NCI-H748 (cell line): ENCODE measurements around the gene NPHP1.
"Not testable (repeated sequence)": the region's sequence is repeated elsewhere in the genome, so short reads cannot be mapped to it uniquely, and the experiment has no call there.

ENCODE experiments used
- DNase-seq: peaks from one replicate; lab custom pipeline; 2025; ENCODE audit not compliant: unreplicated experiment; lab: John Stamatoyannopoulos, UW

The NPHP1 gene

DNA sequence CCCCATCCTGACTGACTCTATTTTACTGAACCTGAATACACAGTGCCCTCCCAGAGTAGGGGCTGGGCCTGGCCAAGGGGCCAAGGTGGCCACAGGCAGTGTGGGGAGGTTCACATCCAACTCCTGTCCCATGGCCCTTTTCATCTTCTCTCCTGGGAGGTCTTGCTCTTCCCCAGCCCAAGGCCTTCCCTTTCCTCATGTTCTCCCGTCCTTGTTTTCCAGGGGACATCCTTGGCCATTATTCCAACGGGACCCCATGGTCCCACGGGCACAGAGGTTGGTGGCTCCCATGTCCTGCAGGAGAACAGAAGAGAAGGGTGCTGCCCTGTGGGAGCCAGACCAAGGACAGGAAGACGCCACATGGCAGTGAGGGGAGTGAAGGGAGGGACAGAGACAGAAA, 99.6 kb downstream of the NPHP1 start:
- no peak for DNase-seq

- DNase-seq: peak; percentile 88
These were observed 100.6 kb downstream of the NPHP1 start for GRCh38 chr2:110104025-110104771.

DNA sequence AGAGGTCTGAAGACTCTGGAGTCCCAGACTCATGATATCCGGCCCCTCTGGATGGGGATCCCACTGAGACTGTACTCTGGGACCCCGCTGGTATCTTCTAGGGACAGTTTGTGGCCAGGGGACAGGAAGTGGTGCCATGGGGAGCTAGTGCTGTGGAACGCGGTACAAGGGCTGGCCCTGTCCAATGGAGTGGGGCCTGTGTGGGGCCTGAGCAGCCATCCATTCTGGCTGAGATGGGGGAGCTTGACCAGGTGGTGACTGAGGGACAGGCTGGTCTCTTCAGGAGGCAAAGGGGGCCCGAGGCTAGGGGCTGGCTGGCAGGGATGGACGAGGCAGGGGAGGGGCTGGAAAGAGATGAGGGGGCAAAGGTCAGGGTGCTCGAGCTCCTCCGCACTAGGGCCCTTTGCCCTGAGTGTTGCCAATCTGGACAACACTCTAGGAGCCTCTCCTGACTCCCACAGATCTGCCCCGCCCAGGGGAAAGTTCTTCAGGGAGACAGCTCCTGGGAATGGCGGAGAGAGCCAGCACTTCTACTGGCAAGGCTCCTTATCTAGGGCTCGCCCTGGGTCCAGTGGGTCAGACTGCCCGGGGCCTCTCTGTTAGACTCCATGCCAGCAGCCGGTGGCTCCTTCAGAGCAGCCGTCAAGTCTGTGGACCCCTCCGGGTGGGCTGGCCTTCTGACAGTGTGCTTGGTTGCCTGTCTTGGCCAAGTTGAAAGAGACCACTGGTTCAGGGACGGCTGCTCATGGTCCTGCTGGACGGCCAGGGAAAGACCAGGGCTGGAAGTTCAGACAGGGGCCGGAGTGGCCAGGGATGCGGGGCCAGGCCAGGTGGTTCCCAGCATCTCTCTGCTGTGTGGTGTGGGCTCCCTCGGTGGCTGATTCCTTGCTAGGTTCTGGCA, 101.5 kb downstream of the NPHP1 start:
- no peak for DNase-seq

GRCh38 chr2:110101901-110102803, 102.7 kb downstream of the NPHP1 start:
- no peak for DNase-seq

GRCh38 chr2:110101280-110101844, 103.5 kb downstream of the NPHP1 start:
- peak; percentile 89 for DNase-seq

- not testable (repeated sequence) for DNase-seq
These were observed 103.9 kb downstream of the NPHP1 start for GRCh38 chr2:110100880-110101279.

- DNase-seq: no peak
These were observed 104.3 kb downstream of the NPHP1 start for GRCh38 chr2:110100480-110100879.

DNA sequence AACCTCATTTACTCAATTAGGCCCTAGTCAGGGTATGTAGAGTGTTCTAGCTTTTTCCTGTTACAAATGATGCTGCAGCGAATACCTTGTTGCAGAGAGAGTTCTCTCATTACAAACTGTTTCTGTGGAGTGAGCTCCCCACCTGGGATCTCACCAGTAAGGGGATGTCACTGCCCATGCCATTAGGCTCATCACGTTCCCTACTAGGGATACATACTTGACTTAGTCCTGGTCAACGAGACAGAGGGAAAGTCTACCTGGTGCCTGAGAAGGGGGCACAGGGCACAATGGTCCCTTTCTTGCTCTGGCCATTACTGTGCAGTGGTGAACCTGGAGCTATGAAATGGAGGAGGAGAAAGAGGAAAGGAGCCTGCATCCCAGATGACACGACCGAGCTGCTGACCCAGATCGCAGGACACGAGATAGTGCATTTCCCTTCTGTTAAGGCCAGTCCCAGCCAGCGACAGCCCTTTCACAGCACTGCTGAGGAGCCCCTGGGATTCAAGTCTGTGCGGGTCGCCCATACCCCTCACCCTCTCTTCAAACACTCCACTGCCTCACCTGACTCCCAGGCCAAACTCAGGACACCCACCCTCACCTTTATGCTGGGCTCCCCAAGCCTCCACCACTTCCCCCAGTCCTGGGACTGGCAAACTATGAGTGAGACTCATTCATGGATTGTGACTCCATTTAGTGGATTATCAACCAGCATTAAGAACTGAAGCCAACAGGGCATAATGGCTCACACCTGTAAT, 105.2 kb downstream of the NPHP1 start:
- no peak for DNase-seq

DNA sequence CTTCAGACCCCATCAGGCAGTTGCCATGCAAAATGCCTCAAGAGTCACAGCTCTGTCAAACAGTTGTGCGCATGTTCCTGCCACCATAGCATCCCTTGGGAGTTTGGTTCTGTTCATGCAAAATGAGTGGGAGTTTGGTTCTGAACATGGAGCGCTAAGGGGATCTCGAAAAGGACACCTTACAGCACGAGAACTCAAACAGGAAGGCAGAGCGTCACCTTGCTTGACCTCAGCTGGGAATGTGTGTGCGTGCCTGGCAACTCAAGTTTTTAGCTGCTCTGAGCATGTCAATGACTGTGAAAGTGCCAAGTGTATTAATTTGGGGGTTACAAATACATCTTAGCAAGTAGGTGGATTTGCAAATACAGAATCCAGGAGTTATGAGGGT, 105.8 kb downstream of the NPHP1 start:
- DNase-seq: no peak

GRCh38 chr2:110097506-110098220, 107.2 kb downstream of the NPHP1 start:
- no peak for DNase-seq

DNA sequence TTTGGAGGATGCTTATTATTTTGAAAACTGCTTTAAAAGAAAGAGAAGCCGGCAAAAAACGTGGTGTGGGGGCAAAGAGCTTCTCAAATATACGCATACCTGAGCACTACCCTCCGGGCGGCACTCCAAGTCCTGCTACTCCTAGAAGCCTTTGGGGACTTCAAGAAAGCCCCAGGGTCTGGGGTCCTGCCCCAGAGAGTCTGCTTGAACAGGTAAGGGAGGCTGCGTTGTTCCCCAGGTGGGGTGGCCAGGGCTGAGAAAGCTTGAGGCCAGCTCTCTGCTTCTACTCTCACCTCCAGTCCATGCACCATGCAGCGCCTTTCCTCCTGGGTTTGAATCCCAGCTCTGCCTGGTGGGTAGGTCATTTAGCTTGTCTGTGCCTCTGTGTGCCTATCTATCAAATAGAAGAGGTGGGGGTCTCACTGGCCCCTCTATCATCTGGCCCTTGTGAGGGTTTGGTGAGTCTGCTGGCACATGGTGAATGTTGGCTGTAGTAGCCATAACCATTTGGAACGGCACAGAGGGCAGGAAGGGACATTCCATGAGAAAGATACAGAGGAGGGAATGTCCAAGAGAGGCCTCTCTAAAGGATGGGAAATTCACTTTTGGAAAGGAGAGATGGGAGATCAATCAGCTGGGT, 108.7 kb downstream of the NPHP1 start:
- DNase-seq: no peak

DNA sequence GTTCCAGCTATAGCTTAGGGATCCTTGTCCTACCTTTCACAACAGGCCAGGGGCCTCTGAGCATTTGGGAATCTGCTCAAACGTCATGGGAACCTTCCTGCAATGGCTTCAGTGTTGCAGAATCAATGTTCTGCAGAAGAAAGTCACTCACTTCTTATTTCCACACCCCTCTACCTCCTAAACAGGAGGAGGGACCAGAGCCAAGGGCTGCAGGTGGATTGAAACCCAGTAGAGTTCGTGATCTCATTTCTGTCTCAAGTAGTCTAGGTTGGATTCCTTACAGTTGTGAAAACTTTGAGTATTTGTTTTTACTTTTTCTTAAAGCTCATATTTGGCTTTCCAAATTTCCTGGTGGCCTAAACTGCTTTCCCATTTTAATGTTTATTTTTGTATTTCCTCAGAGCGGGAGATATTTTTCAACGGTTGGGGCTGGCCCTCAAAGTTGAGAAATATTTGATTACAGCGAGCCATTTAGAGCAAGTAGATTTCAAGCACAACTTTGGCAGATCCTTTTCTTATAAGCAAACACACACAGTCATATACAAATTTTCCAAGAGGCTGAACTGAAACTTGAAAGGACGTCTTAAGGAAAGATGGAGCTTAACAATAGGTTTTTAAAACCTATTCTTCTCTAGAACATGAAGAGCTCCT, 109.8 kb downstream of the NPHP1 start:
- DNase-seq: not testable (repeated sequence)

DNA sequence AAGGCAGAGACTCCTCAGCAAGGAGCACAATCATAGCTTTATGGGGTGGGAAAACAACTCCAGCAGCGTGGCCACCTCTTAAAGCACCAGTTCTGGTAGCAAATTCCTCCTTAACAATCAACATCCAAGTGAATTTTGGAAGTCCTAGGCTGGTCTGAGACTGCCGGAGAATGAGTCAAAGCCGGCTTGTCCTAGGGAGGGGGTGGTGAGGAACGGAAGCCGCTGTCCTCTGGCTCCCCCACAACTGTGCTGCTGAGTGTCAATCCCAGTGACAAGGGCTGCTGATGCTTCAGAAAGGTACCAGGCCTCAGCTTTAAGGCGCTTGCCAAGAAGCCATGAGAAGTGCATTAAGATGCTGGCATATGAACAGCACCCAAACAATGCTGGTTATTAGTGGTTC, 110.9 kb downstream of the NPHP1 start:
- not testable (repeated sequence) for DNase-seq

GRCh38 chr2:110090164-110090563, 114.6 kb downstream of the NPHP1 start:
- not testable (repeated sequence) for DNase-seq

DNA sequence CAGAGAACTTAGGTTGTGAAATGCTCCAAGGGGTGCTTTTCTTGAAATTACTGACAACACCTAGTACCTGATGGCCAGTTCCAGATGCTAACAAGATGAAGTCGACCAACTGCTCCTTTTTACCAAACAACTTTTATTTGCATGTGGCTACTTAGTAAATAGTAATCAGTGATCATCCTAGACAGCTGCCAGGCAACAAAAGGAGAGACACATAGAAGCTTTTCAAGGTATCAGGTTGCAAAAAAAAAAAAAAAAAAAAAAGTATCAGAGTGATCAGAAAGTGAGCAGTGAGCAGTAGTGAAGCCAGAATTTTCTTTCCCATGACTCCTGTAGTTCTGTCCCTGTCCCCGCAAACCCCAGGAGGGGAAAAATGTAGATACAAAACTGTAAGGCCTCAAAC, 121.1 kb downstream of the NPHP1 start:
- not testable (repeated sequence) for DNase-seq

GRCh38 chr2:110083162-110083561, 121.7 kb downstream of the NPHP1 start:
- not testable (repeated sequence) for DNase-seq

DNA sequence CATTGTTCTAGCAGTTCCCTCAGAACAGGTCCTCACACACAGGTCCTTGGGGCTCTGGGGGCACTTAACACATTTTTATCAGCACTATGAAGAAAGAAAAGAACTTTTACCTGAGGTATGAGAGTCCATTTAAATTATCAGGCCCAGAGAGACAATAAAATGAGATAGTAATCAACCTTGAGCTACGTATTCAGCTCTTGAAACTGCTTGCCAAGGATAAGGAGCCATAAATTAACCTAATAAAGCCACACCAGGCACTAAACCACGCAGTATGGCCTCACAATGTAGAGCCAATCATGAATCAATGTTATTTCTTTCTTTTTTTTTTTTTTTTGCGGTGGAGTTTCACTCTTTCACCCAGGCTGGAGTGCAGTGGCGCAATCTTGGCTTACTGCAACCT, 126.7 kb downstream of the NPHP1 start:
- not testable (repeated sequence) for DNase-seq

- DNase-seq: not testable (repeated sequence)
These were observed 128.9 kb downstream of the NPHP1 start for GRCh38 chr2:110075896-110076295.
